ENCODE measurements around the gene GLS.

GRCh38 chr2:190990132-190990531, 109.5 kb downstream of the GLS start:
- TF ChIP-seq CTCF (IDR thresholded peaks at IDR 0.05) (no peak), ZFX (IDR thresholded peaks at IDR 0.05; ENCODE audit: borderline replicate concordance) (no peak)

All from 22Rv1 (cell line).